Measurements from ENCODE around the gene UBR3.

DNA sequence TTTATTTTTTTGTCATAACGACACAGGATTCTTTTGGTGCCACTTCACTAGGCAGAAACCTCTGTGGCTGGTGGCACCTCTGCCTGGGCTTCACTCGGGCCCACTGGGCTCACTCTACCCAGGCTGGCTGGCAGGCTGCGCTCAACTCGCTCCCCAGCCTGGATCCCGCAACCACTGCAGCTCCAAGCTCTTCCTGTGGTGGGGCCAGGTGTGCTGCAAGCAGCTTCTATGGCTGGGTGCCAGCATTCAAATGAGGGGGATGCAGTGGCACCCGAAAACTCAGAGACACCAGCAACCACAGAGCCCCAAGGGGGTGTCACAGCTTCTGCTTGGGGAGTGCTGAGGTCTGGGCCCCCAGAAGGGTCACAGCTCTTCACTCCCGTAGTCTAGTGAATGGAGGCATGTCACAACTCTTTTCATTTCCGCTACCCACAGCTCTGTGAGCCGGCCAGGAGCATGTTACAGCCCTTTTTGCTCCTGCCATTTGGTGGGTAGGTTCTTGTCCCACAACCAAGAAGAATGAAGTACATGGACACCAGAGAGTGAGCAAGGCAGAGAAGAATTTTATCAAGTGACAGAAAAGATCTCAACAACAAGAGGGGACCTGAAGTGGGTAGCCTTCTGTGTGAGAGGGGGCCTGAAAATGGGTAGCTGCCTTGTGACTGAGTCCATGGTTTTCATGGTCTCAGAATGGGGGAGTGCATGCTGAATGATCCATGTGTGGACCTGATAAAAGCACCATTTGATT is 170.1 kb downstream of the UBR3 start:
- TF ChIP-seq, protein P1, sequence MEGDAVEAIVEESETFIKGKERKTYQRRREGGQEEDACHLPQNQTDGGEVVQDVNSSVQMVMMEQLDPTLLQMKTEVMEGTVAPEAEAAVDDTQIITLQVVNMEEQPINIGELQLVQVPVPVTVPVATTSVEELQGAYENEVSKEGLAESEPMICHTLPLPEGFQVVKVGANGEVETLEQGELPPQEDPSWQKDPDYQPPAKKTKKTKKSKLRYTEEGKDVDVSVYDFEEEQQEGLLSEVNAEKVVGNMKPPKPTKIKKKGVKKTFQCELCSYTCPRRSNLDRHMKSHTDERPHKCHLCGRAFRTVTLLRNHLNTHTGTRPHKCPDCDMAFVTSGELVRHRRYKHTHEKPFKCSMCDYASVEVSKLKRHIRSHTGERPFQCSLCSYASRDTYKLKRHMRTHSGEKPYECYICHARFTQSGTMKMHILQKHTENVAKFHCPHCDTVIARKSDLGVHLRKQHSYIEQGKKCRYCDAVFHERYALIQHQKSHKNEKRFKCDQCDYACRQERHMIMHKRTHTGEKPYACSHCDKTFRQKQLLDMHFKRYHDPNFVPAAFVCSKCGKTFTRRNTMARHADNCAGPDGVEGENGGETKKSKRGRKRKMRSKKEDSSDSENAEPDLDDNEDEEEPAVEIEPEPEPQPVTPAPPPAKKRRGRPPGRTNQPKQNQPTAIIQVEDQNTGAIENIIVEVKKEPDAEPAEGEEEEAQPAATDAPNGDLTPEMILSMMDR (IDR thresholded peaks at IDR 0.05), result no peak
- no peak for TF ChIP-seq POLR2A (IDR thresholded peaks at IDR 0.05)
